Measurements from ENCODE around the gene AKR1C1. TPM values are rescaled to one million over a fixed set of nuclear protein-coding genes. Genes with fewer than 3 reads are reported as not detected.
A peak's percentile ranks its signal among the peaks of the same experiment; 100 is the strongest.
"Not testable (repeated sequence)": the region's sequence is repeated elsewhere in the genome, so short reads cannot be mapped to it uniquely, and the experiment has no call there.

Gene AKR1C1
- total RNA-seq, 2 donors from 2014 or later, result 0.62 to 1.6 TPM

- no peak overlapping the region for H3K4me3 ChIP-seq (ENCODE audit: low read length)
- Mint-ChIP-seq H3K27me3 (ENCODE audit: insufficient read depth) (peaks cover 37% of the 10 kb centered on the region), H3K4me3 (no peak overlapping the region), H3K9me3 (peaks cover 15% of the 10 kb centered on the region), H3K36me3 (ENCODE audit: low read depth) (no peaks in the 10 kb centered on the region), H3K4me1 (peaks cover 20% of the 10 kb centered on the region), H3K27ac (no peak overlapping the region)
- H3K9ac ChIP-seq (ENCODE audit: extremely low read depth, low read length, poor library complexity, severe bottlenecking), result no peak overlapping the region
- H3K27ac ChIP-seq (ENCODE audit: low read depth, low read length), result no peak overlapping the region
- no peaks in the 10 kb centered on the region for H3K27me3 ChIP-seq (ENCODE audit: control insufficient read depth, insufficient read depth, low read length, poor library complexity, severe bottlenecking)
- peak; percentile 44 for DNase-seq
- 66 to 71% methylated on average over 5 to 7 of the region's 7 CpGs for WGBS, 2 experiments (ENCODE audit: insufficient coverage in 1 of 2, insufficient read length in 1 of 2)
- no peaks in the 10 kb centered on the region for H3K36me3 ChIP-seq (ENCODE audit: control insufficient read depth, insufficient read depth, low read length)
- H3K4me1 ChIP-seq (ENCODE audit: control insufficient read depth, insufficient read depth, low read length), result peaks cover 4% of the 10 kb centered on the region
- no peak for TF ChIP-seq CTCF (conservative IDR thresholded peaks at IDR 0.05)
- H3K9me3 ChIP-seq (ENCODE audit: control insufficient read depth, low read length), result peaks cover 10% of the 10 kb centered on the region
Measured at GRCh38 chr10:4984971-4985594, 21.9 kb downstream of the AKR1C1 start.

GRCh38 chr10:4988000-4988641 lies 24.9 kb downstream of the AKR1C1 start:
- H3K27me3 ChIP-seq (ENCODE audit: control insufficient read depth, insufficient read depth, low read length, poor library complexity, severe bottlenecking); H3K4me3 Mint-ChIP-seq; DNase-seq; H3K27ac Mint-ChIP-seq; H3K36me3 Mint-ChIP-seq (ENCODE audit: low read depth); H3K4me3 ChIP-seq (ENCODE audit: low read length); H3K4me1 ChIP-seq (ENCODE audit: control insufficient read depth, insufficient read depth, low read length); H3K36me3 ChIP-seq (ENCODE audit: control insufficient read depth, insufficient read depth, low read length); H3K27ac ChIP-seq (ENCODE audit: low read depth, low read length); H3K9ac ChIP-seq (ENCODE audit: extremely low read depth, low read length, poor library complexity, severe bottlenecking): not testable (repeated sequence)
- Mint-ChIP-seq H3K27me3 (ENCODE audit: insufficient read depth) (peaks cover 24% of the 10 kb centered on the region), H3K9me3 (peaks cover 15% of the 10 kb centered on the region), H3K4me1 (peaks cover 11% of the 10 kb centered on the region)
- H3K9me3 ChIP-seq (ENCODE audit: control insufficient read depth, low read length), result peaks cover 10% of the 10 kb centered on the region
- 88 to 97% methylated on average over 6 of the region's 6 CpGs for WGBS, 2 experiments (ENCODE audit: insufficient coverage in 1 of 2, insufficient read length in 1 of 2)

DNA sequence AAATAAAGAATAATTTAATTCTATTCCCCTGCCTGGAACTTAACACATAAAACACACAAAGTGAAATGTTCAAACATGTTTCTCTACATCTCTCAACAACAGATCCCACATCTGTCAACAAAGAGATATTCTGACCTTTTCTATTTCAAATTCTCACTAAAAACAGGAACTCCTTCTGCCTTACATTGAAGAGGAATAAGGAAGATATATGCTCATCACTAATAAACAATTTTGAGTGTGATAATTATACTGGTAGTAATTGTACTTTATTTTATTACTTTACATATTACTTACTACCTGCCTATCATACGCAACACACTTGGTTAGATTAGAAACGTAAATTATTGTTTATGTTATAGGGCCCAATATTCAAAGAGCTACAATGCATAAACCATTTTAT lies 27.0 kb downstream of the AKR1C1 start:
- WGBS, 2 experiments (ENCODE audit: insufficient coverage in 1 of 2, insufficient read length in 1 of 2), result no CpG with 5 or more reads among the region's 2 CpGs
- no peak for DNase-seq

GRCh38 chr10:4991463-4991862 lies 28.2 kb downstream of the AKR1C1 start:
- not testable (repeated sequence) for H3K4me1 Mint-ChIP-seq; H3K36me3 Mint-ChIP-seq (ENCODE audit: low read depth)

More for the DNA sequence above, 27.0 kb downstream of the AKR1C1 start:
- Histone ChIP-seq H3K27me3 (ENCODE audit: control insufficient read depth, insufficient read depth, low read length, poor library complexity, severe bottlenecking) (no peaks in the 10 kb centered on the region), H3K9me3 (ENCODE audit: control insufficient read depth, low read length) (peaks cover 10% of the 10 kb centered on the region), H3K27ac (ENCODE audit: low read depth, low read length) (no peak overlapping the region), H3K4me3 (ENCODE audit: low read length) (no peak overlapping the region), H3K4me1 (ENCODE audit: control insufficient read depth, insufficient read depth, low read length) (no peaks in the 10 kb centered on the region), H3K9ac (ENCODE audit: extremely low read depth, low read length, poor library complexity, severe bottlenecking) (no peak overlapping the region), H3K36me3 (ENCODE audit: control insufficient read depth, insufficient read depth, low read length) (no peaks in the 10 kb centered on the region)
- Mint-ChIP-seq H3K27ac (no peak overlapping the region), H3K27me3 (ENCODE audit: insufficient read depth) (peaks cover 6% of the 10 kb centered on the region), H3K9me3 (peaks cover 15% of the 10 kb centered on the region), H3K36me3 (ENCODE audit: low read depth) (no peaks in the 10 kb centered on the region), H3K4me3 (no peak overlapping the region), H3K4me1 (peaks cover 6% of the 10 kb centered on the region)
- TF ChIP-seq CTCF (conservative IDR thresholded peaks at IDR 0.05), result no peak

DNA sequence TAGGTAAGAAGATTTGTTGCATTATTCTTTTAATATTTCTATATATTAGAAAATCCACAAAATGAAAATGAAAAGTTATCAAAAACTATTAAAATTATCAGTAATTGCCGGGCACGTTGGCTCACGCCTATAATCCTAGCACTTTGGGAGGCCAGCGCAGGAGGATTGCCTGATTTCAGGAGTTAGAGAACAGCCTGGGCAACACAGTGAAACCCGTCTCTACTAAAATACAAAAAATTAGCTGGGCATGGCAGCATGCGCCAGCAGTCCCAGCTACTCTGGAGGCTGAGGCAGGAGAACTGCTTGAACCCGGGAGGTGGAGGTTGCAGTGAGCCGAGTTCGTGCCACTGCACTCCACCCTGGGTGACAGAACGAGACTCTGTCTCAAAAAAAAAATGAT lies 29.3 kb downstream of the AKR1C1 start:
- H3K4me3 ChIP-seq (ENCODE audit: low read length); H3K9me3 ChIP-seq (ENCODE audit: control insufficient read depth, low read length); H3K9ac ChIP-seq (ENCODE audit: extremely low read depth, low read length, poor library complexity, severe bottlenecking); H3K4me1 Mint-ChIP-seq; H3K27ac ChIP-seq (ENCODE audit: low read depth, low read length); H3K27me3 ChIP-seq (ENCODE audit: control insufficient read depth, insufficient read depth, low read length, poor library complexity, severe bottlenecking); H3K4me3 Mint-ChIP-seq; H3K9me3 Mint-ChIP-seq; H3K27ac Mint-ChIP-seq; DNase-seq; H3K36me3 Mint-ChIP-seq (ENCODE audit: low read depth); H3K27me3 Mint-ChIP-seq (ENCODE audit: insufficient read depth); H3K4me1 ChIP-seq (ENCODE audit: control insufficient read depth, insufficient read depth, low read length); H3K36me3 ChIP-seq (ENCODE audit: control insufficient read depth, insufficient read depth, low read length): not testable (repeated sequence)
- 82 to 90% methylated on average over 4 to 10 of the region's 10 CpGs for WGBS, 2 experiments (ENCODE audit: insufficient coverage in 1 of 2, insufficient read length in 1 of 2)

More at GRCh38 chr10:4991463-4991862, 28.2 kb downstream of the AKR1C1 start:
- H3K9ac ChIP-seq (ENCODE audit: extremely low read depth, low read length, poor library complexity, severe bottlenecking); H3K27ac Mint-ChIP-seq; H3K36me3 ChIP-seq (ENCODE audit: control insufficient read depth, insufficient read depth, low read length); H3K4me3 Mint-ChIP-seq; H3K9me3 ChIP-seq (ENCODE audit: control insufficient read depth, low read length); H3K9me3 Mint-ChIP-seq; H3K4me3 ChIP-seq (ENCODE audit: low read length); H3K27ac ChIP-seq (ENCODE audit: low read depth, low read length); H3K4me1 ChIP-seq (ENCODE audit: control insufficient read depth, insufficient read depth, low read length); H3K27me3 Mint-ChIP-seq (ENCODE audit: insufficient read depth); DNase-seq; H3K27me3 ChIP-seq (ENCODE audit: control insufficient read depth, insufficient read depth, low read length, poor library complexity, severe bottlenecking): not testable (repeated sequence)
- WGBS, 2 experiments (ENCODE audit: insufficient coverage in 1 of 2, insufficient read length in 1 of 2), result 89% methylated on average over 2 of the region's 6 CpGs; no CpG with 5 or more reads in 1 of the 2 experiments

DNA sequence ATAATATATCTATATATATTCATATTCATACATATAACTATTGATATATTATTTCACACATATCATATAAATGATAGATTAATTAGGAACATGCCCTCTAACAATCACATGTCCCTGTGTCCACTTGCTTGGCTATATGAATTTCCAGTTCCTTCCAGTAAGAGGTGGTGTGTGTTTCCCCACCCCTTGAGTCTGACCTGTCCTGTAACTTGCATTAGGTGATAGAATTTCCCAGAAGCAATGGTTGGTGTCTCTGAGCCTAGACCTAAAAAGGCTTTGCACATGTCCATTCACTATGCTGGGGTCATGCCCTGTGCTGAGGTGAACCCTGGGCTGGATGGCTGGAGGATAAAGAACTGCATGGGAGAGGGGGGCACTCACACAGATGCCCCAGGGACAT lies 31.0 kb downstream of the AKR1C1 start:
- not testable (repeated sequence) for H3K4me1 ChIP-seq (ENCODE audit: control insufficient read depth, insufficient read depth, low read length); H3K9me3 Mint-ChIP-seq; H3K36me3 Mint-ChIP-seq (ENCODE audit: low read depth); H3K4me1 Mint-ChIP-seq; H3K4me3 Mint-ChIP-seq; H3K4me3 ChIP-seq (ENCODE audit: low read length); H3K27me3 ChIP-seq (ENCODE audit: control insufficient read depth, insufficient read depth, low read length, poor library complexity, severe bottlenecking); H3K27ac ChIP-seq (ENCODE audit: low read depth, low read length); H3K27me3 Mint-ChIP-seq (ENCODE audit: insufficient read depth); DNase-seq; H3K9ac ChIP-seq (ENCODE audit: extremely low read depth, low read length, poor library complexity, severe bottlenecking); H3K27ac Mint-ChIP-seq; H3K9me3 ChIP-seq (ENCODE audit: control insufficient read depth, low read length); H3K36me3 ChIP-seq (ENCODE audit: control insufficient read depth, insufficient read depth, low read length)

Measured in endodermal cell (in vitro differentiated cells).